Measurements from ENCODE around the gene PLPP1. TPM values are rescaled to one million over a fixed set of nuclear protein-coding genes. Genes with fewer than 3 reads are reported as not detected.

The PLPP1 gene
- polyA plus RNA-seq, 1 of the 3 experiments (the other 2 are of a cell fraction) = 32.8 TPM

- no peak overlapping the region for H3K4me3 ChIP-seq (ENCODE audit: low read depth in 2 of 2, low read length in 1 of 2)
- no peaks in the 10 kb centered on the region for H3K27me3 ChIP-seq (ENCODE audit: insufficient read depth)
- no peaks in the 10 kb centered on the region for H3F3A ChIP-seq (replicated peaks; ENCODE audit: insufficient read depth)
- POLR2A ChIA-PET = no interaction called here
- H3K27ac ChIP-seq (ENCODE audit: low read depth in 2 of 2, low read length in 1 of 2) = no peak overlapping the region
- no peak for TF ChIP-seq USF1 (IDR thresholded peaks at IDR 0.05; ENCODE audit: borderline replicate concordance, low read depth)
- TF ChIP-seq SMC3 (IDR thresholded peaks at IDR 0.05; ENCODE audit: low read depth, low read length) = no peak
- no peak for TF ChIP-seq EZH2phosphoT487 (IDR thresholded peaks at IDR 0.05; ENCODE audit: borderline replicate concordance, low read depth)
- TF ChIP-seq FOSL2 (IDR thresholded peaks at IDR 0.05; ENCODE audit: borderline replicate concordance, low read depth) = no peak
- TF ChIP-seq GABPA (IDR thresholded peaks at IDR 0.05; ENCODE audit: low read depth) = no peak
- no peak for TF ChIP-seq REST (IDR thresholded peaks at IDR 0.05; ENCODE audit: low read depth, low read length)
- TF ChIP-seq SIN3A (IDR thresholded peaks at IDR 0.05; ENCODE audit: borderline replicate concordance, low read depth, low read length) = no peak
- TF ChIP-seq JUND (IDR thresholded peaks at IDR 0.05) = no peak
- no peak for TF ChIP-seq EP300 (IDR thresholded peaks at IDR 0.05; ENCODE audit: borderline replicate concordance in 1 of 2, low read depth in 1 of 2, low read length in 1 of 2)
- TF ChIP-seq MXI1 (IDR thresholded peaks at IDR 0.05; ENCODE audit: low read depth, low read length) = no peak
- no peak for TF ChIP-seq NFIC (IDR thresholded peaks at IDR 0.05; ENCODE audit: borderline replicate concordance)
- TF ChIP-seq TAF1 (IDR thresholded peaks at IDR 0.05; ENCODE audit: borderline replicate concordance, low read depth, low read length) = no peak
- no peak for TF ChIP-seq NRF1 (IDR thresholded peaks at IDR 0.05; ENCODE audit: low read depth, low read length)
- no peak for TF ChIP-seq TEAD4 (IDR thresholded peaks at IDR 0.05; ENCODE audit: borderline replicate concordance, insufficient read depth)
- TF ChIP-seq RAD21 (IDR thresholded peaks at IDR 0.05; ENCODE audit: low read length) = no peak
- TF ChIP-seq PBX3 (IDR thresholded peaks at IDR 0.05) = no peak
- no peak for TF ChIP-seq POLR2AphosphoS5 (IDR thresholded peaks at IDR 0.05; ENCODE audit: low read depth, low read length)
- no peak for TF ChIP-seq FOXM1 (IDR thresholded peaks at IDR 0.05; ENCODE audit: low read depth)
- TF ChIP-seq GATA2 (CRISPR knock-in tag; IDR thresholded peaks at IDR 0.05) = no peak
- no peak for TF ChIP-seq MEF2A (IDR thresholded peaks at IDR 0.05; ENCODE audit: borderline replicate concordance, low read depth)
- H2AFZ ChIP-seq (ENCODE audit: low read depth) = no peak overlapping the region
- H4K20me1 ChIP-seq (ENCODE audit: insufficient read depth) = peaks cover 15% of the 10 kb centered on the region; the same call in 1 of the 2 replicates
- no peaks in the 10 kb centered on the region for H3K9me2 ChIP-seq
- H3K79me2 ChIP-seq (ENCODE audit: insufficient read depth) = peaks cover 49% of the 10 kb centered on the region
- DNase-seq = no peak
- no peak overlapping the region for H3K9ac ChIP-seq
- H3K36me3 ChIP-seq (replicated peaks in 1 of 2; ENCODE audit: control insufficient read depth in 1 of 2, insufficient read depth in 2 of 2, low read length in 1 of 2) = no peaks in the 10 kb centered on the region
- no peaks in the 10 kb centered on the region for H3K4me1 ChIP-seq (ENCODE audit: control insufficient read depth in 1 of 2, insufficient read depth in 2 of 2, low read depth in 1 of 2, low read length in 1 of 2)
- no peak overlapping the region for H3K4me2 ChIP-seq
- CTCF ChIA-PET = interaction anchor here (1.5 kb wide), 1 partner anchor 43 kb away, joined by 3 read pairs; no protein-coding TSS in a partner anchor
- H3K9me3 ChIP-seq = no peaks in the 10 kb centered on the region
These were observed 15.9 kb downstream of the PLPP1 start for GRCh38 chr5:55518831-55519390.

All from SK-N-SH (cell line).